Motor neuron (in vitro differentiated cells): ENCODE results near the gene LYPLAL1. TPM values are rescaled to one million over a fixed set of nuclear protein-coding genes. Genes with fewer than 3 reads are reported as not detected.
A peak's percentile ranks its signal among the peaks of the same experiment; 100 is the strongest.

Experiments used
- ATAC-seq, 8 experiments: fragments of 200-7000 bp; cut with Tn5 transposase; replicated peaks in 6 of 8; 2 replicates each; pipeline ENCODE4 v1.8.0; 2021; ENCODE audit warnings: mild to moderate bottlenecking in 8 of 8, moderate library complexity in 8 of 8
- H3K27ac ChIP-seq, 2 donors: fragments of 250-450 bp; sonication (Bioruptor Pico); 2 replicates each; pipeline ENCODE4 v1.9.0; 2021; ENCODE audit warnings: antibody characterized with exemption in 2 of 2, mild to moderate bottlenecking in 2 of 2, moderate library complexity in 1 of 2
- H3K4me1 ChIP-seq, 2 donors: fragments of 250-450 bp; sonication (Bioruptor Pico); replicated peaks in 1 of 2; 2 replicates each; pipeline ENCODE4 v1.6.1; 2021; ENCODE audit warnings: antibody characterized with exemption in 2 of 2, mild to moderate bottlenecking in 2 of 2, moderate library complexity in 1 of 2
- H3K4me3 ChIP-seq, 5 donors: fragments of 250-450 bp; sonication (Bioruptor Pico); 2 replicates each; pipeline ENCODE4 v1.9.0; 2021; ENCODE audit warnings: antibody characterized with exemption in 5 of 5, mild to moderate bottlenecking in 5 of 5, moderate library complexity in 4 of 5
- WGBS, 10 experiments: fragments of 450-650 bp; shearing (Covaris generic); methylation state at CpG; one replicate each; pipeline ENCODE4 v1.0.0; 2022; 5-methylcytosine and 5-hydroxymethylcytosine counted together
- in situ Hi-C, 9 experiments: fragments of 400-800 bp; cut with MboI; loops; one replicate each; pipeline ENCODE4 v1.15.0; 2021; ENCODE audit warnings: low sequenced_read_pairs in 9 of 9, low pct_unique_long_range_greater_than_20kb in 2 of 9; ENCODE audit not compliant: unreplicated experiment in 9 of 9
- total RNA-seq, 8 experiments: library from RNA; unstranded; fragments of 300-600 nt; gene quantifications; 2 replicates each; pipeline versions ENCODE4 v1.2.3 to v1.2.4, GENCODE V29; 2022

LYPLAL1 gene
- total RNA-seq, 8 experiments from 2014 or later, result 20.0 to 51.0 (median 41.2) TPM

DNA sequence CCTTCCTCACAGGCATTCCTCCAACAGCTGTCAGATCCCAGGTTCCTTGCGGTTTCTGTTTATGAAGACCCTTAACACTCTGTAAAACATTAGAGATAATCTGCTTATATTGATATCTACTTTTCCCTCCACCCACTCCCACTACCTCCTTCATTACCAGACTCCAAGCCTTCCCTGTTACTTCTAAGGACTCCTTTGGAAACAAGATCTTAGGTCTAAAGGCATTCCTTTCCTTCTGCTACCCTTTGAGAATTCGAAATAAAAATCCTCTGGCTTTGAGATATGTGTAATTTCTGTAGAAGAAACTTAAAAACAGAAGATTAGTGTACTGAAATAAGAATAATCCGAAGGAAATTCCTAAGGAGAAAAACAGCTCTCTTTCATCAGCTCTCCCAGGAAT lies 23.7 kb upstream of the LYPLAL1 start:
- Histone ChIP-seq H3K4me1 (no peaks in the 10 kb centered on the region), H3K27ac (no peak overlapping the region), H3K4me3 (no peak overlapping the region)
- in situ Hi-C loops, result no loop called here
- ATAC-seq, result no peak
- whole genome bisulfite sequencing, 10 experiments, result 49 to 85% (median 72%) methylated on average over 1 to 3 of the region's 3 CpGs

DNA sequence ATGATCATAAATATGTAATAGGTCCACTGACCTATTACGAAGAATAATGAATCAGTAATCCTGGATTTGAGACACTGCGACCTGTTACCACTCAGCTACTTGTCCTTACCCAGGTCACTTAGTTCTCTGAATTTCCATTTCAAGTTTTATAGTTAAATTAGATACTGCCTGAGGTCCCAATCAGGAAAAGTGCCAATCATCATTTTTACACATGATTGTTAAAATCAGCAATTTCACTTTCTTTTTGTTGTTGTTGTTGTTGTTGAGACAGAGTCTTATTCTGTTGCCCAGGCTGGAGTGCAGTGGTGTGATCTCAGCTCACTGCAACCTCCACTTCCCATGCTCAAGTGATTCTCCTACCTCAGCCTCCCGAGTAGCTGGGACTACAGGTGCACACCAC lies 22.8 kb upstream of the LYPLAL1 start:
- Histone ChIP-seq H3K27ac (no peak overlapping the region), H3K4me3 (no peak overlapping the region), H3K4me1 (no peaks in the 10 kb centered on the region)
- in situ Hi-C loops, result no loop called here
- ATAC-seq, result no peak
- WGBS, 10 experiments, result 89 to 100% (median 100%) methylated on average over 1 to 3 of the region's 3 CpGs; no CpG with 5 or more reads in 1 of the 10 experiments

DNA sequence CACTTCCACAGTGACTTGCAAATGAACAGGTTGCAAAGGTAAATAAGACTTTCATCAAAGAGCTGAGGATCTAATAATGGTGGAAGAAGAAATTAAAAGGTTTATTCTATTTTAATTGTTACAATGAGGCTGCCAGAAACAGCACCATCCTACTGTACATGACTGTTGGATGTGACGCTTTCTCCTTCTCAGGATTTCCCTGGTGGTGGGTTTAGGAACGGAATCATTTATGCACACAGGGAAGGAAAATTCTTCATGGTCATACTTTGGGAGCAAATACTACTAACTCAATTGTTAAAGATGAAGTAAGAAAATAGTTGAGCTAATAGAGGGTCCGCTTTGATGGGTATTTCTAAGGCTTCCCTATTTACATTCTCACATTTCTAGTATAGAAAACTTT lies 22.2 kb upstream of the LYPLAL1 start:
- 76 to 100% (median 97%) methylated on average over 1 to 3 of the region's 3 CpGs for WGBS, 10 experiments
- in situ Hi-C loops, result no loop called here
- Histone ChIP-seq H3K4me3 (no peak overlapping the region), H3K4me1 (no peaks in the 10 kb centered on the region), H3K27ac (no peak overlapping the region)
- ATAC-seq, result no peak

DNA sequence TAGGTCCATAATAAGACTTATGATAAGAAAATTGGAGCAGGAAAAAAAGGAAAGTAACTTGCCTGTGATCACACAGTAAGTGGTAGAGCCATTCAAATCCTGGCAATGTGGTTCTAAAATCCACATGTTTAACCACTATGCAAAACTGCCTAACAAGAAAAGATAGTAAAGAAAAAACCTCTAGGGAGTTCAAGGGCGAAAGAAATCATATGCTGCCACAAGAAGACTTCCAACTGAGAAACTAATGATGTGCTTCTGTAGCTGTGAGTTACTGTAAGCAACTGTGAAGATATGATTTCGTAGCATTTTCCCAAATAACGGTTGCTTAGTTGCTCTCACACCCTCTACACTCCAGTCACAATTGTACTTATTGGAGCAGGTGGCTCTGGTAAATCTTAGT lies 20.9 kb upstream of the LYPLAL1 start:
- no peak for ATAC-seq
- no peak overlapping the region for H3K4me3 ChIP-seq
- in situ Hi-C loops, result no loop called here
- H3K27ac ChIP-seq, result no peak overlapping the region
- H3K4me1 ChIP-seq, result no peaks in the 10 kb centered on the region
- WGBS, 10 experiments, result 70 to 100% (median 87%) methylated on average over 1 to 3 of the region's 3 CpGs

DNA sequence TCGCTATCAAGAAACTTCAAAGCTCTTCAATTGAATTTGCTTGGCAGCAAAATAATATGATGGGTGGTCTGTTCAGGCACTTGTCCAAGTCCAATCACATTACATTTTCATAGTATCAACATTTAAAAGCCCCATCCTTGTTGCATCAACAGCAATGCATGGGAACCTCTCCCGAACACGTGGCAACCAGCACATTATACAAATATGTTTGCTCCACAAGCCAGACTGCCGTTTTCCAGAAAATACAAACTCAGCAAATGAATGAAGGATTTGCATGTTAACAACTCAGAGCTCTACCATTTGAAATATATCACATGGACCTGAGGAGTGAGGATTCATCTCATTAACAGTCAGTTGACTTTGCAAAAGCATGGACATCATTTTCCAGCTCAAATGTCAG lies 20.0 kb upstream of the LYPLAL1 start:
- no peaks in the 10 kb centered on the region for H3K4me1 ChIP-seq
- in situ Hi-C loops, result no loop called here
- no peak overlapping the region for H3K4me3 ChIP-seq
- WGBS, 10 experiments, result 33 to 95% (median 63%) methylated on average over 3 to 4 of the region's 4 CpGs
- peak in 5 of 8 experiments; percentile 21 to 90 (median 72) for ATAC-seq
- H3K27ac ChIP-seq, result no peak overlapping the region

DNA sequence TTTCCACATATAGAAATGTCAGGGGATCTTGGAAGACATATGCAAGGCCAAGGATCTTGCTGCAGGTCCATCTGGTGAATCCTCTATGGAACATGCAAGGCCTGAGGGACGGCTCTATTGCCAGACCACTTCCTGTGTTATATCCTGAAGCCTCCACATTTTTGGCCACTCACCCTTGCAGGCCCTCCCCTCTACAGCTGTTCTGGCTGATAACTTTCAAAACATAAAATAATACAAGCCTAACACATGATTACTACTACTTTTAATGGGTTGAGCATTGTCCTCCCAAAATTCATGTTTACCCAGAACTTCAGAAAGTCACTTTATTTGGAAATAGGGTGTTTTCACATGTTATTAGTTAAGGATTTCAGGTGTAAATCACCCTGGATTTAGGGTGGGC lies 18.5 kb upstream of the LYPLAL1 start:
- Histone ChIP-seq H3K27ac (no peak overlapping the region), H3K4me1 (peaks cover 0 to 2% of the 10 kb centered on the region in 2 donors), H3K4me3 (no peak overlapping the region)
- WGBS, 10 experiments, result 17 to 100% (median 86%) methylated on average over 1 of the region's 1 CpG; no CpG with 5 or more reads in 4 of the 10 experiments
- ATAC-seq, result no peak
- in situ Hi-C loops, result no loop called here

DNA sequence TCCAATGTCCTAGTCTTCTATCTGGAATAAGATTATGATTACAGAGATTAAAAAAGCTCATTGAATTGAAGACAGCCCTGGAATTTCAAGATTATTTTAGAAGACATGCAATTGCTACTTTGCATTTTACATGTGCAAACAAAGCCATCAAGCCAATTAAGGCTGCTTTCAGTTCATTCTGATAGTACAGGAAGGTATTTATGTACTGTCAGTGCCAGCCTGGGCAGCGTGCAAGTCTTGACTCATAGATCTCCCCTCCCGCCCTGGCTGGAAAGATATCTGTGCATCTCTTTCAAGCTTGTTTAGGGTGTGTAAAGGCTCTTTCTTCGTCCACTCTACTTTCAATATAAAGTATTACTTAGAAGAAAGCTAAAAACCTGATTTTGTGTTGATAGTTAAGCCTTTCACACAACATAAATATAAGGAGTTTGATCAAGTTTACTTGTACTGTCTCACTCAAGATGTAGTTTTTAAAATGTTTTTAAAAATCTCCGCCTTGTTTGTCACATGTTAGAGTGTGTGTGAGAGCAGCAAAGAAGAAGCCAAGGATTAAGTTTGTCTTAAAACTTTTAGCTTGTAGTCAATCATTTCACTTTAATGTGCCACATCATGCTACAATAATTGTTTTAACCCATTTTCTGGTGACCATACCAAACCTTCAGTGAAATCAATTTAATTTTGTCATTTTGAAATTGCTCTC lies 13.6 kb upstream of the LYPLAL1 start:
- 22 to 100% (median 77%) methylated on average over 1 to 4 of the region's 4 CpGs for WGBS, 10 experiments
- H3K4me3 ChIP-seq, result no peak overlapping the region
- ATAC-seq, result peak in 4 of 8 experiments; percentile 26 to 88 (median 83)

DNA sequence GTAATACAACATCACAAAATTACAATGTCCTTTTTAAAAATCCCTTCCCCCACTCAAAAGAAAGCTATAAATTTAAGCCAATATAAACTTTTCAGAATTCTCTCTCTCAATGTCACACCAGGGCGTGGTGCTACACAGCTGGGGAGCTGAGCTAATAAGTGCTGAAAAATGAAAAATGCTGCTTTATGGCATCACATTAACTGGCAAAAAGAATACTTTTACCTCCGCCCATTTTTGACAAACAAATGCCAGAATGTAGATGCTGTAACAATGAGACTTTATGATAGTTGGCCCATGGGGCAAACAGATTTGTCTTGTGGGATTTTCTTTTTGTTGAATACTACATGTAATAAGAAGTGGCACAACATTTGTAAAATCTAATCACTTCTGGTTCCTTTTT lies 12.7 kb upstream of the LYPLAL1 start:
- 0 to 100% (median 52%) methylated on average over 2 of the region's 2 CpGs; no CpG with 5 or more reads in 2 of the 10 experiments for WGBS, 10 experiments
- Histone ChIP-seq H3K4me3 (no peak overlapping the region), H3K27ac (no peak overlapping the region), H3K4me1 (peaks cover 0 to 2% of the 10 kb centered on the region in 2 donors)
- in situ Hi-C loops, result no loop called here
- ATAC-seq, result peak in 3 of 8 experiments; percentile 67 to 85 (median 79)

More for the DNA sequence above, 13.6 kb upstream of the LYPLAL1 start:
- Histone ChIP-seq H3K4me1 (peaks cover 0 to 2% of the 10 kb centered on the region in 2 donors), H3K27ac (no peak overlapping the region)
- in situ Hi-C loops, result no loop called here

DNA sequence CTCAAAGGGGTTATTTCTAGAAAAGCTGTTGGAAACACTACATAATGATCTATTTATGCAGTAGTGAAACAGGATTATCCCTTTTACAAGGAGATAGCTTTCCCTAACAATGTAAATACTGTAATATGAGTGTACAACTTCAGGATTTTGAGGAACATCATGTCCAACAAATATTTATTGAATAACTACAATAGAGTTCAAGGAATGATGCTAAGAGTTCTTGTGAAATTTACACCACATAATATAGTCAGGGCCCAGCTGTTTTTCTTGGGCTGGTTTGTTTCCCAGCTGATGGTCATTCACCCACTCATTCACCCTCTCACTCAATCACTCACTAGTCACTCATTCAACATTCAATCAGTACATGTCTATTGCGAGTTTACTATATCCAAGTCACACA lies 12.3 kb upstream of the LYPLAL1 start:
- peak in 3 of 8 experiments; percentile 9 to 27 (median 20) for ATAC-seq
- in situ Hi-C loops, result no loop called here
- Histone ChIP-seq H3K4me1 (peaks cover 0 to 2% of the 10 kb centered on the region in 2 donors), H3K27ac (no peak overlapping the region), H3K4me3 (no peak overlapping the region)
- WGBS, 10 experiments, result 17 to 100% (median 79%) methylated on average over 1 of the region's 1 CpG; no CpG with 5 or more reads in 5 of the 10 experiments

DNA sequence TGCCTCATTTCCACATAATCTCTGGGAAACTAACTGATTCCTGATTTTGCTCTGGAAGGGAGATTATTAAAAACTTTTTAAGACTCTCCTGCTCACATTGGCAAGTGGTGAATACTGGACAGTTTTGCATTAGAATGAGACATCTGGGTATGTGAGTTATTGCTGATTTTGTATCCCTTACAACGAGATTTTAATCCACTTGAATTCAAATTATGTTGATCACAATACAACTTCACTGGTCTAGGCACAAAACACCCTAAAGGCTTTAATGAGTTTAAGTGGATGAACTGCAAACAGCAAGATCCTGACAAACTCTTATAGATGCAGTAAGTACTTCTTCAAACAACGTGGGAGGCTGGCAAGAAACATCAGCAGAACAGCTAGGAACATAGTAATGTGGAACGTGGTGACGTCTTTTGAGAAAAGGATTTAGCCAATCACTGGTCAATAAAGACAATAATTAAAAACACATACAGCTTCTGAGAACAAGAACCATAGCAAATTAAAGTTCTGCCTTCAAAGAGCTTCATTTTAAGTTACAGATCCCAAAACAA lies 10.2 kb upstream of the LYPLAL1 start:
- ATAC-seq, result no peak
- WGBS, 10 experiments, result 17 to 75% (median 67%) methylated on average over 1 to 4 of the region's 4 CpGs
- no peak overlapping the region for H3K4me3 ChIP-seq
- in situ Hi-C loops, result no loop called here
- H3K27ac ChIP-seq, result no peak overlapping the region
- peaks cover 0 to 2% of the 10 kb centered on the region in 2 donors for H3K4me1 ChIP-seq

DNA sequence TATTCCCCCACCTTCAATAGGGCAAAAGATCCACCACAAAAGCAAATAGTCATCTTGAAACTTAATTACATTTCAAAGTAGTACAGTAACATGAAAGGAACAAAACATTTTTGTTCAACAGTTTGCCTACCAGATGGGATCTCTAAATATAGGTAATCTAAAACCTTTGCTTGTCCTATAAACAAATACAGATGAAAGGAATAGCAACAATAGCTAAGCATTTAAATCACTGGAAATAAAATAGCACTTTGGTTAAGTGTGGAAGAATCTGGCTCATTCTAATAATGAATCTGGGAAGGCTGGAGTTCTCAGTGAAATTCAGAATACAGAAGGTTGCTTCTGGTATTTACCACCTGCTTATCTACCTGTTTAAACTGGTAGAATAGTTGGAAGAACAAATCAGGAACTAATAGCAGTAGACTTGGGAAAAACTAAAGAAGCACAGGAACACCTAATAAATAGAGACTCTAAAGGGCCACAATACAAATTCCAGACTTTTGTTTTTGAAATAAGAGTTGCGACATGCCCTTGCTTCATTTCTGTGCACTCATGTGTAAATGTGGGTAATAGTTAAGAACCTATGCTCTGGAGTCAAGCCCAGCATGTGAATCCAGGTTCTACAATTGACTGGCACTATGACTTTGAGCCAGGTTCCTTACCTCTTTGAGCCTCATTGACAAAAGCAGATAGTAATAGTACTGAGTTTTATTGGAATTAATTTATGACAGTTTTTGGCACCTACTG lies 2.3 kb upstream of the LYPLAL1 start:
- Histone ChIP-seq H3K4me3 (no peak overlapping the region), H3K4me1 (peaks cover 6 to 13% of the 10 kb centered on the region in 2 donors), H3K27ac (no peak overlapping the region)
- no peak for ATAC-seq
- WGBS, 10 experiments, result 60 to 100% (median 88%) methylated on average over 1 of the region's 1 CpG; no CpG with 5 or more reads in 4 of the 10 experiments
- in situ Hi-C loops, result no loop called here

DNA sequence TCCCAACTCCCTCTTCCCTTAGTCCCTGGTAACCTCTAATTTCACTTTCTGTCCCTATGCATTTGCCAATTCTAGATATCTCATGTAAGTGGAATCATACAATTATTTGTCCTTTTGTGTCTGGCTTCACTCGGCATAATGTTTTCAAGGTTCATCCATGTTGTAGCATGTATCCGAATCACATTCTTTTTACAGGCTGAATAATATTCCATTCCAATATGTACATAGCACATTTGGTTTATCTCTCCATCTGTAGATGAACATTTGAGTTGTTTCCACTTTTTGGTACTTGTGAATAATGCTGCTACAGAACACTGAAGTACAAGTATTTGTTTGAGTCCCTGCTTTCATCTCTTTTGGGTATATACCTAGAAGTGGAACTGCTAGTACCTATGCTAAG lies 857 bp upstream of the LYPLAL1 start:
- in situ Hi-C loops, result no loop called here
- Histone ChIP-seq H3K27ac (no peak overlapping the region), H3K4me3 (no peak overlapping the region), H3K4me1 (peaks cover 6 to 15% of the 10 kb centered on the region in 2 donors)
- 86 to 100% (median 96%) methylated on average over 2 of the region's 2 CpGs for WGBS, 10 experiments
- no peak for ATAC-seq

DNA sequence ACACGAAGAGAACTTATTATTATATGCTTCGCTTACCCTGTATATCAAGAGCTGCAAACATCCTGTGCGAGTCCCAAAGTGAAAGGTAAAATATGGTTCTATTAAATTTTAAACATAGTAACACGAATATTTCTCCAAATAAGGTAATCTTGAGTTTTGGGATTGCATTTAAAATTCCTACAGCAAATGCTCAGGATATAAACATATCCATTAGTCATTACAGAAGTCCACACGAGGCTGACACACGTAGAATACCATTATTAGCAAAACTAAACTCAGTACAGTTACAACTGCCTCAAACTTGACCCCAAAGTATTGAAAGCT lies 282 bp upstream of the LYPLAL1 start:
- no peak for ATAC-seq
- Histone ChIP-seq H3K27ac (no peak overlapping the region), H3K4me3 (peak overlapping the region; percentile 59 to 94 (median 77)), H3K4me1 (peaks cover 6 to 15% of the 10 kb centered on the region in 2 donors)
- in situ Hi-C loops, result no loop called here
- 22 to 86% (median 46%) methylated on average over 3 to 6 of the region's 6 CpGs for WGBS, 10 experiments
